K562 (cell line): ENCODE measurements around the gene NCAPD2. TPM values are rescaled to one million over a fixed set of nuclear protein-coding genes. Genes with fewer than 3 reads are reported as not detected.
A peak's percentile ranks its signal among the peaks of the same experiment; 100 is the strongest.

Experiments
- MCM7 ChIP-seq, 2 experiments: fragments of 450-650 bp; IDR thresholded peaks; 2 replicates each; pipeline ENCODE4 v1.6.1; 2016 to 2018
- PHF20 ChIP-seq: fragments of 450-650 bp; IDR thresholded peaks from 2 replicates; pipeline ENCODE4 v1.6.1; 2018; ENCODE audit not compliant: partially characterized antibody
- POLR2AphosphoS5 ChIP-seq: IDR thresholded peaks from 2 replicates; pipeline ENCODE4 v1.6.1; 2011; ENCODE audit warnings: mild to moderate bottlenecking, low read depth, low read length, moderate library complexity; ENCODE audit not compliant: control insufficient read depth, insufficient read depth
- RAD21 ChIP-seq, 2 experiments: fragments of 250-450 bp in 1 of 2; fragments of 450-650 bp in 1 of 2; sonication (Bioruptor Pico) in 1 of 2; formaldehyde crosslinking in 1 of 2; IDR thresholded peaks in 1 of 2; conservative IDR thresholded peaks in 1 of 2; 2 replicates each; pipeline versions ENCODE4 v1.4.0 to v1.8.0; 2020 to 2022; ENCODE audit warnings: mild to moderate bottlenecking in 2 of 2, moderate library complexity in 1 of 2
- SMC3 ChIP-seq: conservative IDR thresholded peaks from 2 replicates; pipeline ENCODE4 v1.6.1; 2011; ENCODE audit warnings: low read depth, low read length, improper control_type of control experiment; ENCODE audit not compliant: insufficient read depth
- TAF9B ChIP-seq: fragments of 450-650 bp; IDR thresholded peaks from 2 replicates; pipeline ENCODE4 v1.6.1; 2018; ENCODE audit warnings: mild to moderate bottlenecking; ENCODE audit not compliant: partially characterized antibody
- polyA plus RNA-seq, 8 experiments: library from polyadenylated mRNA; depleted of rRNA in 4 of 8; stranded (reverse) in 5 of 8; unstranded in 3 of 8; fragments of >200 nt; fragmentation: Nextera tagmentation in 2 of 8; fragmentation: Illumina TruSeq in 1 of 8; extraction: Ambion mirVana in 2 of 8; extraction: Trizol in 1 of 8; gene quantifications; 2 replicates each; pipeline versions ENCODE4 v1.2.1 to v1.2.3, GENCODE V29; 2011 to 2014; ENCODE audit warnings: inconsistent platforms in 1 of 8, missing spikeins in 1 of 8
- total RNA-seq, 7 experiments: library from RNA; depleted of rRNA in 6 of 7; stranded (reverse); fragments of >200 nt in 6 of 7; fragmentation: Illumina TruSeq in 2 of 7; extraction: Trizol in 2 of 7; gene quantifications; 2 replicates each; pipeline versions ENCODE4 v1.2.1 to v1.2.3, GENCODE V29; 2011 to 2021; ENCODE audit warnings: low replicate concordance in 1 of 7
- TF ChIP-seq, protein P1 (sequence below), 2 experiments: fragments of 450-650 bp; formaldehyde crosslinking in 1 of 2; IDR thresholded peaks; 2 replicates each; pipeline versions ENCODE4 v1.4.0 to v1.6.1; 2014 to 2020; ENCODE audit warnings: mild to moderate bottlenecking in 2 of 2, borderline replicate concordance in 1 of 2, low read depth in 1 of 2
- TF ChIP-seq, protein P2 (sequence below): IDR thresholded peaks from 2 replicates; pipeline ENCODE4 v1.6.1; 2011; ENCODE audit warnings: borderline replicate concordance, low read depth, mild to moderate bottlenecking, moderate library complexity, low read length; ENCODE audit not compliant: insufficient read depth, poor library complexity, severe bottlenecking
- TF ChIP-seq, protein P3 (sequence below), 3 experiments: IDR thresholded peaks in 2 of 3; conservative IDR thresholded peaks in 1 of 3; 2 replicates each; pipeline ENCODE4 v1.5.1; 2011 to 2012; ENCODE audit warnings: low read length in 3 of 3, mild to moderate bottlenecking in 3 of 3, control low read depth in 2 of 3, improper control_type of control experiment in 1 of 3, inconsistent platforms in 1 of 3, low read depth in 1 of 3, mixed read lengths in 1 of 3, moderate library complexity in 1 of 3; ENCODE audit not compliant: insufficient read depth in 2 of 3

The NCAPD2 gene
- total and polyA plus RNA-seq, 9 of the 15 experiments (the other 6 are each of a cell fraction or from before 2014, with no cell fraction given) = 16.9 to 93.7 (median 68.3) TPM

DNA sequence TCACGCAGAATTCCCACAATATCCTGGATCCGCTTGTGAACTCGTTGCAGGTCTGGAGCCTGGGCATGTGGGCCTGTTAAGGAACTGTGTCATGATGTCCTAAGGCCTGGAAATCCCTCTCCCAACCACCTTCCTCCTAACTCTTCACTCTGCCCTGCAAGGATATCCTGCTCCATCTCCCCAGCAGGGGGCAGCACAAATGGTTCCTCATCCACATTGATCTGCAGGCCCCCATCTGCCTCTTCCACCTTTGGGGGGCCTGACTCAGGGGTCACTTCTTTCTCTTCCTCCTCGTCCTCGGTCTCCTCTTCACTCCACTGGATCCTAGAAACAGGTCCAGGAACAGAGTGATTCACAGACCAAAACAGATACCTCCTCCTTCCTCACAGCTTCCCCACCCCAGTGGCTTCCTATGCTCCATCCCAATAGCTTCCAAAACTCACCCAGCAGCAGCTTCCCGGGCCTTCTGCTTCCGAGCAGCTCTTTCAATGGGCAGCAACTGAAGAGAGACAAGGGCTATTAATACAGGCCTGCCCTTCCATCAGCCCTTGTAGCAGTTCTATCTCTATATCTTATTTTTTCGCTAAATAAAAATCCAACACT lies 69.6 kb downstream of the NCAPD2 start (continued):
- TF ChIP-seq, protein P1, sequence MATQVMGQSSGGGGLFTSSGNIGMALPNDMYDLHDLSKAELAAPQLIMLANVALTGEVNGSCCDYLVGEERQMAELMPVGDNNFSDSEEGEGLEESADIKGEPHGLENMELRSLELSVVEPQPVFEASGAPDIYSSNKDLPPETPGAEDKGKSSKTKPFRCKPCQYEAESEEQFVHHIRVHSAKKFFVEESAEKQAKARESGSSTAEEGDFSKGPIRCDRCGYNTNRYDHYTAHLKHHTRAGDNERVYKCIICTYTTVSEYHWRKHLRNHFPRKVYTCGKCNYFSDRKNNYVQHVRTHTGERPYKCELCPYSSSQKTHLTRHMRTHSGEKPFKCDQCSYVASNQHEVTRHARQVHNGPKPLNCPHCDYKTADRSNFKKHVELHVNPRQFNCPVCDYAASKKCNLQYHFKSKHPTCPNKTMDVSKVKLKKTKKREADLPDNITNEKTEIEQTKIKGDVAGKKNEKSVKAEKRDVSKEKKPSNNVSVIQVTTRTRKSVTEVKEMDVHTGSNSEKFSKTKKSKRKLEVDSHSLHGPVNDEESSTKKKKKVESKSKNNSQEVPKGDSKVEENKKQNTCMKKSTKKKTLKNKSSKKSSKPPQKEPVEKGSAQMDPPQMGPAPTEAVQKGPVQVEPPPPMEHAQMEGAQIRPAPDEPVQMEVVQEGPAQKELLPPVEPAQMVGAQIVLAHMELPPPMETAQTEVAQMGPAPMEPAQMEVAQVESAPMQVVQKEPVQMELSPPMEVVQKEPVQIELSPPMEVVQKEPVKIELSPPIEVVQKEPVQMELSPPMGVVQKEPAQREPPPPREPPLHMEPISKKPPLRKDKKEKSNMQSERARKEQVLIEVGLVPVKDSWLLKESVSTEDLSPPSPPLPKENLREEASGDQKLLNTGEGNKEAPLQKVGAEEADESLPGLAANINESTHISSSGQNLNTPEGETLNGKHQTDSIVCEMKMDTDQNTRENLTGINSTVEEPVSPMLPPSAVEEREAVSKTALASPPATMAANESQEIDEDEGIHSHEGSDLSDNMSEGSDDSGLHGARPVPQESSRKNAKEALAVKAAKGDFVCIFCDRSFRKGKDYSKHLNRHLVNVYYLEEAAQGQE (IDR thresholded peaks at IDR 0.05; ENCODE audit: borderline replicate concordance) = peak; percentile 11; the same call in 1 of the 2 replicates
- TF ChIP-seq, protein P1 (CRISPR knock-in tag; IDR thresholded peaks at IDR 0.05; ENCODE audit: low read depth) = no peak
- 0 out of 2 replicates have a peak, but pooled peaks have one; percentile 18 for TF ChIP-seq POLR2AphosphoS5
- TF ChIP-seq, protein P2, sequence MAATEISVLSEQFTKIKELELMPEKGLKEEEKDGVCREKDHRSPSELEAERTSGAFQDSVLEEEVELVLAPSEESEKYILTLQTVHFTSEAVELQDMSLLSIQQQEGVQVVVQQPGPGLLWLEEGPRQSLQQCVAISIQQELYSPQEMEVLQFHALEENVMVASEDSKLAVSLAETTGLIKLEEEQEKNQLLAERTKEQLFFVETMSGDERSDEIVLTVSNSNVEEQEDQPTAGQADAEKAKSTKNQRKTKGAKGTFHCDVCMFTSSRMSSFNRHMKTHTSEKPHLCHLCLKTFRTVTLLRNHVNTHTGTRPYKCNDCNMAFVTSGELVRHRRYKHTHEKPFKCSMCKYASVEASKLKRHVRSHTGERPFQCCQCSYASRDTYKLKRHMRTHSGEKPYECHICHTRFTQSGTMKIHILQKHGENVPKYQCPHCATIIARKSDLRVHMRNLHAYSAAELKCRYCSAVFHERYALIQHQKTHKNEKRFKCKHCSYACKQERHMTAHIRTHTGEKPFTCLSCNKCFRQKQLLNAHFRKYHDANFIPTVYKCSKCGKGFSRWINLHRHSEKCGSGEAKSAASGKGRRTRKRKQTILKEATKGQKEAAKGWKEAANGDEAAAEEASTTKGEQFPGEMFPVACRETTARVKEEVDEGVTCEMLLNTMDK = peak; percentile 79
- no peak for TF ChIP-seq PHF20
- TF ChIP-seq SMC3 = peak; percentile 39; the same call in 1 of the 2 replicates
- TF ChIP-seq RAD21 (CRISPR knock-in tag; conservative IDR thresholded peaks at IDR 0.05 in 1 of 2, IDR thresholded peaks at IDR 0.05 in 1 of 2) = peak; percentile 33 to 46
- TF ChIP-seq, protein P3, sequence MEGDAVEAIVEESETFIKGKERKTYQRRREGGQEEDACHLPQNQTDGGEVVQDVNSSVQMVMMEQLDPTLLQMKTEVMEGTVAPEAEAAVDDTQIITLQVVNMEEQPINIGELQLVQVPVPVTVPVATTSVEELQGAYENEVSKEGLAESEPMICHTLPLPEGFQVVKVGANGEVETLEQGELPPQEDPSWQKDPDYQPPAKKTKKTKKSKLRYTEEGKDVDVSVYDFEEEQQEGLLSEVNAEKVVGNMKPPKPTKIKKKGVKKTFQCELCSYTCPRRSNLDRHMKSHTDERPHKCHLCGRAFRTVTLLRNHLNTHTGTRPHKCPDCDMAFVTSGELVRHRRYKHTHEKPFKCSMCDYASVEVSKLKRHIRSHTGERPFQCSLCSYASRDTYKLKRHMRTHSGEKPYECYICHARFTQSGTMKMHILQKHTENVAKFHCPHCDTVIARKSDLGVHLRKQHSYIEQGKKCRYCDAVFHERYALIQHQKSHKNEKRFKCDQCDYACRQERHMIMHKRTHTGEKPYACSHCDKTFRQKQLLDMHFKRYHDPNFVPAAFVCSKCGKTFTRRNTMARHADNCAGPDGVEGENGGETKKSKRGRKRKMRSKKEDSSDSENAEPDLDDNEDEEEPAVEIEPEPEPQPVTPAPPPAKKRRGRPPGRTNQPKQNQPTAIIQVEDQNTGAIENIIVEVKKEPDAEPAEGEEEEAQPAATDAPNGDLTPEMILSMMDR (IDR thresholded peaks at IDR 0.05 in 2 of 3, conservative IDR thresholded peaks at IDR 0.05 in 1 of 3; ENCODE audit: insufficient read depth in 2 of 3, low read depth in 1 of 3, low read length in 3 of 3) = peak; percentile 51 to 80 (median 61)
- TF ChIP-seq TAF9B = no peak
- no peak for TF ChIP-seq MCM7 (IDR thresholded peaks at IDR 0.05)
